DOHH2 (cell line): ENCODE results near the gene XRCC3.

Experiments used
- EZH2phosphoT487 ChIP-seq: fragments of 200-600 bp; sonication (generic); IDR thresholded peaks from 2 replicates; pipeline ENCODE4 v1.6.1; 2017; ENCODE audit warnings: borderline replicate concordance, mild to moderate bottlenecking, antibody characterized with exemption, low read length, moderate library complexity, mixed read lengths
- TF ChIP-seq, protein P1 (sequence below): fragments of 200-600 bp; sonication (generic); IDR thresholded peaks from one replicate; pipeline ENCODE4 v1.5.1; 2014; ENCODE audit warnings: antibody characterized with exemption, mild to moderate bottlenecking, low read depth, low read length; ENCODE audit not compliant: poor library complexity, severe bottlenecking

DNA sequence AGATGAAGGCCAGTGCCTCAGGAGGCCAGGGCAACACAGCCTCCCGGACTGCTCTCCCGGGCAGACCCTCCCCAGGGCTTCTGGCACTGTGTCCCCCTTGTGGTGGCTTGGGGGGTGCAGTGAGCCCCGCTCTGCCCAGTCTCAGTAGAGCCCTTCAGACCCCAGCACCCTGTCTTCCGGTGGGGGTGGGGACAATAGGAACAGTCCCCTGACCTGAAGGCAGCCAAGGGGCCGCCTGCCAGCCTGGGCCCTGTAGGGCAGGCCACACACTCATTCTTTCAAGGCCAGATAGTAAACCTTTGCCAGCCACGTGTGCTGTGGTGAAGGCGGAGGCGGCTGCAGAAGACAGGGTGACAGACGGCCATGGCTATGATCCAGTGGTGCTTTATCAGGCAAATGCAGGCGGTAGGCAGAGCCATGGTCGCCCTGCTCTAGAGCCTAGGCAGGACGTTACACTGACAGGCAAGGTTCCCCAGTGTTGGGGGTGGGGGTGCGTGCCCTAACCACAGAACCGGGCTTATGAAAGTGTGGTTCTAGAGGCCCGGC lies 15.3 kb upstream of the XRCC3 start:
- TF ChIP-seq, protein P1, sequence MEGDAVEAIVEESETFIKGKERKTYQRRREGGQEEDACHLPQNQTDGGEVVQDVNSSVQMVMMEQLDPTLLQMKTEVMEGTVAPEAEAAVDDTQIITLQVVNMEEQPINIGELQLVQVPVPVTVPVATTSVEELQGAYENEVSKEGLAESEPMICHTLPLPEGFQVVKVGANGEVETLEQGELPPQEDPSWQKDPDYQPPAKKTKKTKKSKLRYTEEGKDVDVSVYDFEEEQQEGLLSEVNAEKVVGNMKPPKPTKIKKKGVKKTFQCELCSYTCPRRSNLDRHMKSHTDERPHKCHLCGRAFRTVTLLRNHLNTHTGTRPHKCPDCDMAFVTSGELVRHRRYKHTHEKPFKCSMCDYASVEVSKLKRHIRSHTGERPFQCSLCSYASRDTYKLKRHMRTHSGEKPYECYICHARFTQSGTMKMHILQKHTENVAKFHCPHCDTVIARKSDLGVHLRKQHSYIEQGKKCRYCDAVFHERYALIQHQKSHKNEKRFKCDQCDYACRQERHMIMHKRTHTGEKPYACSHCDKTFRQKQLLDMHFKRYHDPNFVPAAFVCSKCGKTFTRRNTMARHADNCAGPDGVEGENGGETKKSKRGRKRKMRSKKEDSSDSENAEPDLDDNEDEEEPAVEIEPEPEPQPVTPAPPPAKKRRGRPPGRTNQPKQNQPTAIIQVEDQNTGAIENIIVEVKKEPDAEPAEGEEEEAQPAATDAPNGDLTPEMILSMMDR = no peak
- no peak for TF ChIP-seq EZH2phosphoT487
